Dedifferentiated amniotic fluid mesenchymal stem cell (primary cell): ENCODE data around the gene TNFAIP8L2.

ENCODE experiments used
- DNase-seq: peaks from one replicate; pipeline ENCODE4 v3.0.0-alpha.2; 2016; ENCODE audit errors: extremely low spot score

The TNFAIP8L2 gene

GRCh38 chr1:151156515-151156819 lies at the start of gene TNFAIP8L2:
Gene TNFAIP8L2 (plus strand): TSS chr1:151156649. CDS start chr1:151158698, 2,049 bp downstream.
- DNase-seq: no peak

GRCh38 chr1:151106894-151107293 lies 49.6 kb upstream of the TNFAIP8L2 start:
- DNase-seq: no peak

DNA sequence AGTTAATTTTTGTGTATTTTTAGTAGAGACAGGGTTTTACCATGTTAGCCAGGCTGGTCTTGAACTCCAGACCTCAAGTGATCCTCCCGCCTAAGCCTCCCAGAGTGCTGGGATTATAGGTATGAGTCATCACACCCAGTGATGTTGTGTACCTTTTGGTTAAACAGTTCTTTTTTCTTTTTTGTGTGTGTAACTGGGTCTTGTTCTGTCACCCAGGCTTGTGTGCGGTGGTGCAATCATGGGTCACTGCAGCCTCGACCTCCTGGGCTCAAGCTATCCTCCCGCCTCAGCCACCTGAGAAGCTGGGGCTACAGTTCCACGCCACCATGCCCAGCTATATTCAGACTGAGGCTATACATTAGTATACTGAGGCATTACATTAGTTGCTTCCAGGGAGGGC lies 48.1 kb upstream of the TNFAIP8L2 start:
- no peak for DNase-seq

- no peak for DNase-seq
Measured at GRCh38 chr1:151113877-151114276, 42.6 kb upstream of the TNFAIP8L2 start.

DNA sequence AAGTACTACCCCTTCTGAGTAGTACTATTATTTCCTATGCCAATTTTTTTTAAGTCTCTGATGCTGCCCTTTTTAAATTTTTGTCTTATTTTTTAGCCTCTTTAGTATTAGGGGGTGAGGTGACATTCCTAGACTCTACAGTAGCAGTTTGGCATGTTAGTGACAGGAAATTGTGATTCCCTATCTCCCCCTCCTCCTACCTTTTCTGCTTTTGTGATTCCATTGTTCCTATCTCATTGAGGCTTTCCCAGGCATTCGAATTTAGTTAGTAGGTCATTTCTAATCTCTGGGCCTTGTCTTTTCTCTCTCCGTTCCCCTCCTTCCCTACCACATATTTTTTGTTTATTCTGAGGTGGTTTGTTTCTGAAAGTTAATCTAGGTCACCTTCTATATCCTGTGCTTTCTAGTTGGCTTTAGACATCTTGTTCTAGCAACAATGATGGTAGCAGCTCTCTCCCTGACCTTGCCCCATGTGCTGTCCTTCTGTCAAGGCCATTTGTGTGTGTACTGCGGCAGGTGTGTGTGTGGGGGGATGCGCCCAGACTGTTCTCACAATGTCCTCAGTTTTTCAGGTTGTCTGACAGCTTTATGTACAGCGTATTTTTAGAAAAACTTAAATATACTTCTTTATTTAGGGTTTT lies 31.6 kb upstream of the TNFAIP8L2 start:
- no peak for DNase-seq

DNA sequence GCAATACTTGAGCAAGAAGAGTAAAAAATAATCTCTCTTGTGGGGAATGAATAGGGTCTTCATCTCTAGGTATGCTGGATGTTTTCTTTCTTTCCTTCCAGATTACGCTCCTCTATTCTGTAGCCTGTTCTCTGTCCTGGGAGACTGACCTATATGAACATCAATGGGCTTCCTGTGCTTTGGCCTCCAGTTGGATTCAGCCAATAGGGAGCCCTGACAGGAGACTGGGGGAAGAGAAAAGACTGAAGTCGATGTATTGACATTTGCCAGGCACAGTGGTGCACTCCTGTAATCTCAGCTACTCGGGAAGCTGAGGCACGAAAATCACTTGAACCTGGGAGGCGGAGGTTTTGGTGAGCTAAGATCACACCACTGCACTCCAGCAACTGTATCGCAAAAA lies 27.6 kb upstream of the TNFAIP8L2 start:
- no peak for DNase-seq

- DNase-seq: no peak
Measured at GRCh38 chr1:151130987-151131586, 25.4 kb upstream of the TNFAIP8L2 start.

DNA sequence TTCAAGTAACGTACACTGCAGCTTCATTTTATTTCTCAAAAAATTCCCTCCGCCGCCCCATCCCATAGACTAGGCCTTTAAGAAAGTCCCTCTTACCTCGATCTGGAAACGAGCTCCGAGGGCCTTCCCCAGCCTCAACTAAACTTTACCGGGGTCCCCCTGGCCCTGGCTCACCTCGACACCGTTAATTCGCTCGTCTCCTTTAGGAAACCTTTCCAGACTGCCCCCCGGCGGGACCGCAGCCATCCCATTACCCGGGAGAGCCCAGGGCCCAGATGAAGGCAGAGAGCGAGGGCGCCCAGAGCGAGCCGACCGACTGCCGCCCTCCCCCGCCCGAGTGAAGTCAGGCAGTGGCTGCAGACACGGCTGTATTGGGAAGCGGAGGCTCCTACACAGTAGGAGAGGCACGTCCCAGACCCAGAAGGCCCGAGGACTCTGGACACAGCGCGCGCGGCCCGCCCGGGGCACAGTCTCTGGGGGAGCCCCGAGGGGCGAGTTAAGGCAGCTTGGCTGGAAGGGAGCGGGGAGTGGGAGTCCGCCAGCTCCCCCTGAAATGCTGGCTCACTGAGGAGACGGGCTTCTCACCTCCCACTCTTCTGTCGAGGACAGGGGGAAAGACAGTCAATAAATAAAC lies 24.6 kb upstream of the TNFAIP8L2 start:
- no peak for DNase-seq

DNA sequence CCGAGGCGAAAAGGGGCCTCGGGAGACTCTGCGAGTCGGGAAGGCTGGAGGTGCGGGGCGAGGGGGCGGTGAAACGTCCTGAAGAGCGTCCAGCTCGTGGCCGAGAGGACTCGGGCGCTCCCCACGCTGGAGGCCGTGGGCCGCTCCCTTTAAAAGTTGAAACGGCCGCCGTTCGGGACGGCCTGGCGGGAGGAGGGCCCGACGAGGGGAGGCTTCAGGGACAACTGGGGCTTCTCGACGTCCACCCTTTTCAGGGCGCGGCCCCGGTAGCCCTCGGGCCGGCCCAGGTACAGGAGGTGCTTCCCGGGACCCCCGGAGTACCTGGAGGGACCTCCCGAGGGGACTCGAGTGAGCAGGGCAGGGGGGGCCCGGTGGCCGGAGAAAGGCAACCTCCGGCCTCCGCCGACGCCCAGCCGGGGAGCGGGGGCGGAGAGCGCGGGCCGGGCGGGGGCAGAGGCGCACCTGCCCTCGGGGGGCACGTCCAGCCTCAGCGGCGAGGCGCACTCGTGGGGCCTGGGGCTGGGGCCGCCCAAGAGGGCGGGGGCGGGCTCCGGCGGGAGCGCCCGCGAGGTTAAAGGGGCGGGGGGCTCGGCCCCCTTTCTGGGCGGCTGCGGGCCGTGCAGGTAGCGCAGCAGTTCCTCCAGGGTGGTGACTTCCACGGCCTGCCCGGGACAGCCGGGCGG lies 24.0 kb upstream of the TNFAIP8L2 start:
- DNase-seq: no peak

DNA sequence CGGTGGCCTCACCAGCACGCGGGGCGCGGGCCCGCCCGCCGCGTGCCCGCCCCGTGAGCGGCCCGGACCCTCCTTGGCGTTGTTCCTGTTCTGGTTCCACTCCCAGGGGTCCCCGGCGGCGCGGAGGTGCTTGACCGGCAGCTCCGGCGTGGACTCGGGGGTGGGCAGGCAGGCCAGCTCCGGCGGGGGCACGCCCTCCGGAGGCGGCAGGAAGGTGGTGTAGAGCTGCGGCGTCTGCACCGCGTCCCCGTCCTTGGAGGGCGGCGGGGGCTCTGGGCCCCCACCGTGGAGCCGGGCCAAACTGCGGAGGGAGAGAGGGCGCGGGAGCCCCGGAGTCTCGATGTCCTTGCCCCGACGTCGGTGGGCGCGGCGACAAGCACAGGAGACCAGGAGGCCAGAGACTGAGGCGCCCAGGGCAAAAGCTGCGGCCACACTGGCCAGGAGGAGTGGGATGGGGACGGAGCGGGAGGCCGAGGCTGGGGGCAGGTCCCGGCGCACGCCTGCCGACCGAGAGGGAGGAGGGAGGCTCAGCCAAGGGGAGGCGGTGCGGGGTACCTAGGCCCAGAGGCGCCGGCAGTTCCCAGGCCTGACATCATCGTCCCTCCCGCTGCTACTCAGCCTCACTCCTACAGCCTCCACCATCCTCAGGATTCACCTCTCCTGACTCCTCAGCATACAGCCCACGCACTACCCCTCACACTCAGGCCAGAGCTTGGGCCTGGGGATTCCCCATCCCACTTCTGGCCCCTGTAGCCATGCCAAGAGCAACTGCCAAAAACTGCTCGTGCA lies 23.2 kb upstream of the TNFAIP8L2 start:
- DNase-seq: no peak

GRCh38 chr1:151134396-151134795 lies 22.1 kb upstream of the TNFAIP8L2 start:
- DNase-seq: no peak

GRCh38 chr1:151134991-151135390 lies 21.5 kb upstream of the TNFAIP8L2 start:
- DNase-seq: no peak

GRCh38 chr1:151135433-151136385 lies 20.7 kb upstream of the TNFAIP8L2 start:
- DNase-seq: no peak

DNA sequence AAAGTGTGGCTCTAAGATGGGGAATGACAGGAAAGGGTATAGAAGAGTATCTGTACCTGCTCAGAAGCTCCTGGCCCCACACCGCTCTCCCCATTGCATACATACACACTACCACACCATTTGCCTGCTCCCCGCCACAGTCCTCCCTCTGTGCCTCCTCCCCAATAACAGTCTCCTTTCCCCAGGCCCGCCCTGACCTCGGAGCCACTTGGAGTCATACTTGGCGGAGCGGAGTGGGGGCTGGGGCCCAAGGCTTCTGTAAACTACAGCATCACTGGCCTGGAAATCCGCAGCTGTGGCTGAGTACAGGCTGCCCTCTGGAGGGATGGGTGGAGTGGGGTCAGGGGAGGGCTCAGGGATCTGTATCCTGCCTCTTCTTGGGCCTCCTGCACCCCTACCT lies 18.7 kb upstream of the TNFAIP8L2 start:
- no peak for DNase-seq

- no peak for DNase-seq
Measured at GRCh38 chr1:151142411-151143056, 13.9 kb upstream of the TNFAIP8L2 start.

GRCh38 chr1:151143057-151143435 lies 13.4 kb upstream of the TNFAIP8L2 start:
- no peak for DNase-seq

DNA sequence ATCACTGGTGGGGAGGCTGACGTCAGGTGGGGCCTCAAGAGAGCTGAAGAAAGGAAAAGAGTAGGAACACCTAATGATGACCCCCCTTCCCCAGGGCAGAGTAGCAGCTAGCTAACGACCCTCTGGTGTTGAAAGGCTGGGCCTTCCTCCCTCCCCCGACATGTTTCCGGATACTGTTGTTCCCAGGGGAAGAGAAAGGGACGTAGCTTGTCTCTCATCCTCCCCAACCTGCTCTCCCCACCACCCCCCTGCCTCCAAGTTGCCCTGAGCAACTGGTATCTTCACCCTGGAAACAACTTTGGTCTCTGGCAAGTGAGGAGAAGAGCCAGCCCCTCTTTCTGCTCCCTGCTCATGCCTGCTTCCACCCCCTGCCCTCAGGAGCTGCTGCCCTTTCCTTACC lies 12.5 kb upstream of the TNFAIP8L2 start:
- DNase-seq: no peak

DNA sequence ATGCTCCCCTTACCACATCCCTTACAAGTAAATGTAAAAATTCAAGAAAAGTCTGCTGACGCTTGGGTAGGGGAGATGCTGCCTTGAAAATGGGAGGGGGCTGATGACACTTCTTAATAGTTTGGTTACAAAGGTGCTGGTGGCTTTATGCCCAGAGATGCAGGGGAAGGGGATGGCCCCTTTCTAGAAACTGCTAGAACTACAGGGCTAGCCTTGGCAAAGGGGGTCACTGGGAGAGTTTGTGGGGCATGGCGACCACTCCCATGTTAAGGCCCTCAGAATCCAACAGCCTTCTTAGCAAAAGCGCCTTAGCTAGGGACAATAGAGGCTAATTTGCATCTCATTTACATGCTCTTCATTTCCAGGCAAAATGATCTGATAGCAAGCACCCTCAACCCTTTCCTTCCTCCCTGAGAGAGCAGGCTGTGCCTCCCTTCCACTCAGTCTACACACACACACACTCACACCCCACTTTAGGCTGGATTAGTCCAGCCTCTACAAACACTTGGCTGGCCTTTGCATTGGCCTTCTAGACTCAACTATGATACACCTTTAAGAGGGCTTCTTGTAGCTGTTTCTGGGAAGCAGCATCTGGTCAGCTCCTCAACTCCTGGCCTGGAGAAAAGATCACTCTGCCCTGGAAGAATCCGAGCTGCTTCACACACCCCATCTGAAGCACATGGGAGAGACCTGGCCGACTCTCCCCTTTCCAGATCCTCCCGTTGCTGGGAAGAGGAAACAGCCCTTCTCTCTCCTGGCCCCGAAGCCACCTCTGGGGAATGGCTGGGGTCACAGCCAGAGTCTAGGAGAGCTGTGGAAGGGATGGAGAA lies 11.8 kb upstream of the TNFAIP8L2 start:
- DNase-seq: no peak

- DNase-seq: no peak
Measured at GRCh38 chr1:151145304-151146071, 11.0 kb upstream of the TNFAIP8L2 start.
